Measurements from ENCODE around the gene BEND5.

GRCh38 chr1:48807554-48808260 is 31.0 kb upstream of the BEND5 start:
- no peak for TF ChIP-seq EZH2 (IDR thresholded peaks at IDR 0.05; ENCODE audit: insufficient read depth, poor library complexity, severe bottlenecking)
- TF ChIP-seq EZH2phosphoT487 (IDR thresholded peaks at IDR 0.05; ENCODE audit: insufficient read depth, low read depth), result no peak

Measured in GM23248 (cell line).